H9 (cell line): ENCODE results near the gene ZFYVE28. TPM values are rescaled to one million over a fixed set of nuclear protein-coding genes. Genes with fewer than 3 reads are reported as not detected.

Source experiments
- DNase-seq: peaks from one replicate; pipeline ENCODE4 v3.0.0-alpha.2; 2017
- H2AFZ ChIP-seq: one replicate; pipeline ENCODE4 v1.6.1; 2013; ENCODE audit warnings: mild to moderate bottlenecking, low read length, control low read depth, moderate library complexity
- H2AK5ac ChIP-seq: 2 replicates; pipeline ENCODE4 v1.6.1; 2013; ENCODE audit warnings: low read length, control low read depth, mixed read lengths; ENCODE audit not compliant: insufficient read length
- H2BK120ac ChIP-seq: one replicate; pipeline ENCODE4 v1.6.1; 2013; ENCODE audit warnings: low read depth, mild to moderate bottlenecking, low read length, control low read depth, inconsistent platforms; ENCODE audit not compliant: poor library complexity, severe bottlenecking
- H2BK12ac ChIP-seq: 2 replicates; pipeline ENCODE4 v1.6.1; 2013; ENCODE audit warnings: low read length, control low read depth, mixed read lengths, low read depth; ENCODE audit not compliant: insufficient read length
- H2BK15ac ChIP-seq: 2 replicates; pipeline ENCODE4 v1.6.1; 2013; ENCODE audit warnings: low read depth, low read length, control low read depth
- H2BK20ac ChIP-seq: one replicate; pipeline ENCODE4 v1.6.1; 2013; ENCODE audit warnings: low read depth, mild to moderate bottlenecking, low read length, control low read depth, inconsistent platforms; ENCODE audit not compliant: poor library complexity, severe bottlenecking
- H2BK5ac ChIP-seq: 2 replicates; pipeline ENCODE4 v1.6.1; 2013; ENCODE audit warnings: low read length, control low read depth, mixed read lengths; ENCODE audit not compliant: insufficient read length
- H3K14ac ChIP-seq: 2 replicates; pipeline ENCODE4 v1.6.1; 2013; ENCODE audit warnings: low read length, control low read depth; ENCODE audit not compliant: insufficient read depth
- H3K18ac ChIP-seq: 2 replicates; pipeline ENCODE4 v1.6.1; 2013; ENCODE audit warnings: low read depth, mild to moderate bottlenecking, mixed read lengths, low read length, control low read depth; ENCODE audit not compliant: insufficient read length
- H3K23ac ChIP-seq: 2 replicates; pipeline ENCODE4 v1.6.1; 2013; ENCODE audit warnings: low read length, control low read depth, mixed read lengths, low read depth; ENCODE audit not compliant: insufficient read length
- H3K23me2 ChIP-seq: 2 replicates; pipeline ENCODE4 v1.6.1; 2013; ENCODE audit warnings: low read depth, mild to moderate bottlenecking, mixed read lengths, low read length, control low read depth; ENCODE audit not compliant: insufficient read length, poor library complexity, severe bottlenecking
- H3K27ac ChIP-seq: 2 replicates; pipeline ENCODE4 v1.5.1; 2013; ENCODE audit warnings: low read length, control low read depth, mixed read lengths, low read depth; ENCODE audit not compliant: insufficient read length
- H3K27me3 ChIP-seq: 2 replicates; pipeline ENCODE4 v1.6.1; 2013; ENCODE audit warnings: low read length, control low read depth, inconsistent platforms; ENCODE audit not compliant: insufficient read depth
- H3K4ac ChIP-seq: 2 replicates; pipeline ENCODE4 v1.6.1; 2013; ENCODE audit warnings: low read depth, mild to moderate bottlenecking, control low read depth, inconsistent platforms, low read length, moderate library complexity
- H3K4me1 ChIP-seq: 2 replicates; pipeline ENCODE4 v1.6.1; 2013; ENCODE audit warnings: low read length, control low read depth, inconsistent platforms; ENCODE audit not compliant: insufficient read depth
- H3K4me2 ChIP-seq: 2 replicates; pipeline ENCODE4 v1.6.1; 2013; ENCODE audit warnings: low read length, control low read depth, mixed read lengths; ENCODE audit not compliant: insufficient read length, insufficient read depth
- H3K56ac ChIP-seq: 2 replicates; pipeline ENCODE4 v1.6.1; 2013; ENCODE audit warnings: low read depth, mild to moderate bottlenecking, mixed read lengths, low read length, control low read depth; ENCODE audit not compliant: insufficient read length
- H3K79me1 ChIP-seq: 2 replicates; pipeline ENCODE4 v1.6.1; 2013; ENCODE audit warnings: low read depth, mild to moderate bottlenecking, moderate library complexity, low read length, control low read depth, inconsistent platforms; ENCODE audit not compliant: insufficient read depth, poor library complexity, severe bottlenecking
- H3K79me2 ChIP-seq: 2 replicates; pipeline ENCODE4 v1.6.1; 2013; ENCODE audit warnings: low read length, control low read depth, inconsistent platforms; ENCODE audit not compliant: insufficient read depth
- H3K9ac ChIP-seq: 2 replicates; pipeline ENCODE4 v1.6.1; 2013; ENCODE audit warnings: low read length, control low read depth, mixed read lengths; ENCODE audit not compliant: insufficient read length; ENCODE audit errors: extremely low read depth
- H3K9me3 ChIP-seq: one replicate; pipeline ENCODE4 v1.6.1; 2013; ENCODE audit warnings: low read depth, low read length, inconsistent platforms; ENCODE audit not compliant: control insufficient read depth
- H3T11ph ChIP-seq: one replicate; pipeline ENCODE4 v1.6.1; 2013; ENCODE audit warnings: mild to moderate bottlenecking, low read length, control low read depth, inconsistent platforms
- H4K20me1 ChIP-seq: one replicate; pipeline ENCODE4 v1.6.1; 2013; ENCODE audit not compliant: control insufficient read depth, insufficient read length, insufficient read depth
- H4K5ac ChIP-seq: 2 replicates; pipeline ENCODE4 v1.6.1; 2013; ENCODE audit warnings: low read depth, mild to moderate bottlenecking, mixed read lengths, low read length, control low read depth; ENCODE audit not compliant: insufficient read length
- H4K8ac ChIP-seq: replicated peaks from 2 replicates; pipeline ENCODE4 v1.6.1; 2013; ENCODE audit warnings: low read length, control low read depth, mixed read lengths, low read depth; ENCODE audit not compliant: insufficient read length
- H4K91ac ChIP-seq: 2 replicates; pipeline ENCODE4 v1.6.1; 2013; ENCODE audit warnings: low read depth, mild to moderate bottlenecking, moderate library complexity, mixed read lengths, low read length, control low read depth; ENCODE audit not compliant: insufficient read length
- H3K27ac Mint-ChIP-seq, 3 experiments: 2 replicates in 2 of 3; 3 replicates in 1 of 3; pipeline ENCODE4 v1.8.0; 2020 to 2021; ENCODE audit warnings: mixed read lengths in 3 of 3, mild to moderate bottlenecking in 1 of 3, moderate library complexity in 1 of 3
- H3K27me3 Mint-ChIP-seq: 2 replicates; pipeline ENCODE4 v1.8.0; 2021; ENCODE audit warnings: low read depth, mild to moderate bottlenecking, moderate library complexity, mixed read lengths
- H3K36me3 Mint-ChIP-seq, 3 experiments: 2 replicates in 2 of 3; 3 replicates in 1 of 3; pipeline ENCODE4 v1.8.0; 2020 to 2021; ENCODE audit warnings: low read depth in 3 of 3, mixed read lengths in 3 of 3; ENCODE audit not compliant: insufficient read depth in 1 of 3
- H3K4me1 Mint-ChIP-seq, 2 experiments: 2 replicates each; pipeline ENCODE4 v1.8.0; 2020; ENCODE audit warnings: mixed read lengths in 2 of 2
- H3K4me3 Mint-ChIP-seq, 2 experiments: 2 replicates in 1 of 2; 3 replicates in 1 of 2; pipeline ENCODE4 v1.8.0; 2020 to 2021; ENCODE audit warnings: mild to moderate bottlenecking in 2 of 2, mixed read lengths in 2 of 2, moderate library complexity in 1 of 2
- H3K9me3 Mint-ChIP-seq, 2 experiments: 2 replicates in 1 of 2; 3 replicates in 1 of 2; pipeline ENCODE4 v1.8.0; 2020; ENCODE audit warnings: mild to moderate bottlenecking in 2 of 2, mixed read lengths in 2 of 2, moderate library complexity in 1 of 2
- CTCF ChIP-seq: fragments of 200-600 bp; sonication (generic); conservative IDR thresholded peaks from 3 replicates; pipeline ENCODE4 v1.8.0; 2021; ENCODE audit warnings: antibody characterized with exemption, mild to moderate bottlenecking
- WGBS: extraction: QIAGEN DNeasy Blood & Tissue Kit; methylation state at CpG from one replicate; pipeline ENCODE4 v1.1.7; 2013; ENCODE audit warnings: missing lambda C conversion rate, low lambda C conversion rate, mixed read lengths; ENCODE audit not compliant: insufficient read length; ENCODE audit errors: extremely low coverage; 5-methylcytosine and 5-hydroxymethylcytosine counted together
- total RNA-seq: library from RNA; stranded (reverse); gene quantifications from 2 replicates; pipeline ENCODE4 v1.2.1, GENCODE V29; 2021

The ZFYVE28 gene
- total RNA-seq, 1 experiment from 2014 or later = 0.98 TPM

- Mint-ChIP-seq H3K4me3 (peak overlapping the region; percentile 48 to 81), H3K27ac (no peak overlapping the region), H3K27me3 (peaks cover 40% of the 10 kb centered on the region), H3K36me3 (peaks cover 0 to 7% (median 2%) of the 10 kb centered on the region in 3 experiments; a peak in 4 of 7 replicates), H3K4me1 (peaks cover 15 to 20% of the 10 kb centered on the region in 2 experiments), H3K9me3 (no peaks in the 10 kb centered on the region; a peak in 1 of 5 replicates)
- H2BK120ac ChIP-seq = no peak overlapping the region
- no peak overlapping the region for H3K56ac ChIP-seq
- H3K4me2 ChIP-seq = peak overlapping the region; percentile 32
- H2AFZ ChIP-seq = no peak overlapping the region
- no peak overlapping the region for H3K18ac ChIP-seq
- H2BK5ac ChIP-seq = no peak overlapping the region
- H3K14ac ChIP-seq = 0 out of 2 replicates have a peak overlapping the region, but pooled peaks have one; percentile 59
- no peak overlapping the region for H2BK12ac ChIP-seq
- no peak overlapping the region for H3K9ac ChIP-seq
- no peak overlapping the region for H3K4ac ChIP-seq
- H3K79me2 ChIP-seq = no peaks in the 10 kb centered on the region
- no peak overlapping the region for H2BK15ac ChIP-seq
- no peaks in the 10 kb centered on the region for H3K23me2 ChIP-seq
- no peak overlapping the region for H4K5ac ChIP-seq
- peak; percentile 60 for TF ChIP-seq CTCF
- H3K4me1 ChIP-seq = no peaks in the 10 kb centered on the region
- no peaks in the 10 kb centered on the region for H3K79me1 ChIP-seq
- no peak overlapping the region for H4K8ac ChIP-seq
- peaks cover 3% of the 10 kb centered on the region; the same call in 1 of the 2 replicates for H3K27me3 ChIP-seq
- no peak overlapping the region for H2BK20ac ChIP-seq
- H4K20me1 ChIP-seq = no peaks in the 10 kb centered on the region
- H3K9me3 ChIP-seq = no peaks in the 10 kb centered on the region
- no peak overlapping the region for H3K23ac ChIP-seq
- H3T11ph ChIP-seq = no peak overlapping the region
- H2AK5ac ChIP-seq = no peak overlapping the region
- no peak overlapping the region for H4K91ac ChIP-seq
- peak; percentile 70 for DNase-seq
- no CpG with 5 or more reads among the region's 99 CpGs for WGBS
- no peak overlapping the region for H3K27ac ChIP-seq
Measured at GRCh38 chr4:2462218-2462991, 44.0 kb upstream of the ZFYVE28 start.
